Left lung (tissue), 10 donors: ENCODE measurements around the gene SPI1. TPM values are rescaled to one million over a fixed set of nuclear protein-coding genes. Genes with fewer than 3 reads are reported as not detected.

ENCODE experiments used
- ATAC-seq: fragments of 200-7000 bp; cut with Tn5 transposase; one replicate; pipeline ENCODE4 v1.9.1; 2020; ENCODE audit warnings: moderate library complexity
- DNase-seq, 4 donors: peaks; one replicate each; pipeline ENCODE4 v3.0.0-alpha.2; 2013 to 2020
- H3K27ac ChIP-seq, 2 donors: fragments of 200-600 bp; sonication (generic) in 1 of 2; one replicate each; pipeline versions ENCODE4 v1.5.0 to v1.8.0; 2020 to 2021
- H3K27me3 ChIP-seq, 2 donors: fragments of 200-600 bp; sonication (generic) in 1 of 2; one replicate each; pipeline versions ENCODE4 v1.5.0 to v1.8.0; 2020 to 2021
- H3K36me3 ChIP-seq, 2 donors: fragments of 200-600 bp; sonication (generic) in 1 of 2; one replicate each; pipeline versions ENCODE4 v1.5.0 to v1.8.0; 2020 to 2021
- H3K4me1 ChIP-seq, 2 donors: fragments of 200-600 bp; one replicate each; pipeline ENCODE4 v1.8.0; 2021
- H3K4me3 ChIP-seq, 2 donors: fragments of 200-600 bp; sonication (generic) in 1 of 2; one replicate each; pipeline versions ENCODE4 v1.5.0 to v1.8.0; 2020 to 2021; ENCODE audit warnings: mild to moderate bottlenecking in 1 of 2
- H3K9me3 ChIP-seq, 2 donors: fragments of 200-600 bp; sonication (generic) in 1 of 2; one replicate each; pipeline versions ENCODE4 v1.5.0 to v1.8.0; 2020 to 2021
- intact Hi-C, 2 donors: fragments of 100-400 bp; cut with DNase I; formaldehyde crosslinking; loops; one replicate each; pipeline versions ENCODE4 v1.11.2 to v1.14.2; 2022
- polyA plus RNA-seq, 6 donors: library from polyadenylated mRNA; unstranded; fragments of 120-200 nt; gene quantifications; one replicate each; pipeline ENCODE4 v1.2.1, GENCODE V29; 2013; ENCODE audit not compliant: insufficient read length in 6 of 6
- total RNA-seq, 2 donors: library from RNA; stranded (reverse); fragmentation: NEBNext Ultra II Directional; extraction: Animal tissue kit (Norgen Biotek cat#: 25700); gene quantifications; one replicate each; pipeline ENCODE4 v1.2.1, GENCODE V29; 2021
- TF ChIP-seq, protein P1 (sequence below), 2 donors: fragments of 200-600 bp; sonication (generic) in 1 of 2; IDR thresholded peaks; one replicate each; pipeline versions ENCODE4 v1.5.0 to v1.8.0; 2021; ENCODE audit warnings: antibody characterized with exemption in 2 of 2
- donor health status: DM: no; HTN: yes; CAD: no.
- donor health status: DM: no; HTN: no; CAD: no.

Gene SPI1
- total and polyA plus RNA-seq, 8 donors = 4.9 to 194 (median 6.2) TPM

DNA sequence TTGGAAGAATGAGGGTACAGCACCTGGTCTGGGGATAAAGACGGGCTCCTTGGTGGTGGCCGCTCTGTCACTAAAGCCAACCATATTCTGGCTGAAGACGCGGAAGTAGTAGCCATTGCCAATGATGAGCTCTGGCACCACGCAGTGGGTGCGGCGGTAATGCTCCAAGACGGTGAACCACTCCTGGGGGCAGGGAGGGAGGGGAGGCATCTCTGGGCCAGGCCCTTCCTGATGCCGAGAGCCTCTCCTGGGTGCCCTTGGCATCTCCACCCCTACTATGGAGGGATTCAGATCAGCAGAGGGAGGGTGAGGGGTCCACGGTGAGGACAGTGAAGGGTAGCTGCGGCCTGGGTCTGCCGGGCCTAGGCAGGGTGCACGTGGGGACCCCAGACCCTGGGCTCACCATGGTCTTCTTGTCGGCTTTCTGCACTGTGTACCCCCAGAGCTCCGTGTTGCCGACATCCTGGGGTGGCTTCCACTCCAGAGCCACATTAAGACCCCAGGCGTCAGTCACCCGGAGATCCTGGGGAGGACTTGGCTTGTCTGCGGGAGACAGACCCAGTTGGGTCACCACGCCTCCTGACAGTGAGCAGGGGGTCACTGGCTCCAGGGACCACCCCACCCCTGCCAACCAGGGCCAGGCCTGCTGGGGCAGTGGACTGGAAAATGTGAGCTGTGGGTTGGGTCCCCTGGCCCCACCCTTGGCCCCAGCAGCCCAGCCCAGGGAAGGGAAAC lies 45.4 kb downstream of the SPI1 start:
- no peak overlapping the region for H3K4me3 ChIP-seq
- no peaks in the 10 kb centered on the region for H3K27me3 ChIP-seq
- H3K4me1 ChIP-seq = peaks cover 0 to 5% of the 10 kb centered on the region in 2 donors
- DNase-seq (no peak), ATAC-seq (no peak)
- H3K27ac ChIP-seq = no peak overlapping the region
- TF ChIP-seq, protein P1, sequence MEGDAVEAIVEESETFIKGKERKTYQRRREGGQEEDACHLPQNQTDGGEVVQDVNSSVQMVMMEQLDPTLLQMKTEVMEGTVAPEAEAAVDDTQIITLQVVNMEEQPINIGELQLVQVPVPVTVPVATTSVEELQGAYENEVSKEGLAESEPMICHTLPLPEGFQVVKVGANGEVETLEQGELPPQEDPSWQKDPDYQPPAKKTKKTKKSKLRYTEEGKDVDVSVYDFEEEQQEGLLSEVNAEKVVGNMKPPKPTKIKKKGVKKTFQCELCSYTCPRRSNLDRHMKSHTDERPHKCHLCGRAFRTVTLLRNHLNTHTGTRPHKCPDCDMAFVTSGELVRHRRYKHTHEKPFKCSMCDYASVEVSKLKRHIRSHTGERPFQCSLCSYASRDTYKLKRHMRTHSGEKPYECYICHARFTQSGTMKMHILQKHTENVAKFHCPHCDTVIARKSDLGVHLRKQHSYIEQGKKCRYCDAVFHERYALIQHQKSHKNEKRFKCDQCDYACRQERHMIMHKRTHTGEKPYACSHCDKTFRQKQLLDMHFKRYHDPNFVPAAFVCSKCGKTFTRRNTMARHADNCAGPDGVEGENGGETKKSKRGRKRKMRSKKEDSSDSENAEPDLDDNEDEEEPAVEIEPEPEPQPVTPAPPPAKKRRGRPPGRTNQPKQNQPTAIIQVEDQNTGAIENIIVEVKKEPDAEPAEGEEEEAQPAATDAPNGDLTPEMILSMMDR (IDR thresholded peaks at IDR 0.05) = no peak
- peaks cover 0 to 17% of the 10 kb centered on the region in 2 donors for H3K36me3 ChIP-seq
- intact Hi-C loops = no loop called here
- H3K9me3 ChIP-seq = no peaks in the 10 kb centered on the region

DNA sequence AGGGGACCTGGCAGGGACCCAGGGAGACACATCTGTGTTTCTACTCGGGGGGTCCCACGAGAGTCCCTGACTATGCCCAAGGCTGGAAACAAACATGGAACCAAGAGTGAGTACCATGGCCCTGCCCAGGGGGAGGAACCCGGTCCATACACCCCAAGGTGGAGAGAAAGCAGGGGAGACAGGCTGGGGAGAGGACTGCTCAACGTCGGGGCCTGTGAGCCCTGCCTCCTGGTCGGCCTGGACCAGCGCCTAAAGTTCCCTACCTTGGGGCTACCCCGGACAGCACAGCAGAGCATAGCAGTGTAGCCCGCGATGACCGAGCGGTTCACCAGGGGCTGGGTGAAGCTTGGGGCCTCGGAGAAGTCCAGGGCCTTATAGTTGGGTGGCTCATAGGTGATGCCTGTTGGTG lies 46.0 kb downstream of the SPI1 start:
- TF ChIP-seq, protein P1 (IDR thresholded peaks at IDR 0.05) = no peak
- Histone ChIP-seq H3K4me3 (no peak overlapping the region), H3K9me3 (no peaks in the 10 kb centered on the region), H3K4me1 (peaks cover 0 to 5% of the 10 kb centered on the region in 2 donors), H3K36me3 (peaks cover 0 to 15% of the 10 kb centered on the region in 2 donors), H3K27me3 (no peaks in the 10 kb centered on the region), H3K27ac (no peak overlapping the region)
- no peak for DNase-seq
- no peak for ATAC-seq
- intact Hi-C loops = no loop called here

DNA sequence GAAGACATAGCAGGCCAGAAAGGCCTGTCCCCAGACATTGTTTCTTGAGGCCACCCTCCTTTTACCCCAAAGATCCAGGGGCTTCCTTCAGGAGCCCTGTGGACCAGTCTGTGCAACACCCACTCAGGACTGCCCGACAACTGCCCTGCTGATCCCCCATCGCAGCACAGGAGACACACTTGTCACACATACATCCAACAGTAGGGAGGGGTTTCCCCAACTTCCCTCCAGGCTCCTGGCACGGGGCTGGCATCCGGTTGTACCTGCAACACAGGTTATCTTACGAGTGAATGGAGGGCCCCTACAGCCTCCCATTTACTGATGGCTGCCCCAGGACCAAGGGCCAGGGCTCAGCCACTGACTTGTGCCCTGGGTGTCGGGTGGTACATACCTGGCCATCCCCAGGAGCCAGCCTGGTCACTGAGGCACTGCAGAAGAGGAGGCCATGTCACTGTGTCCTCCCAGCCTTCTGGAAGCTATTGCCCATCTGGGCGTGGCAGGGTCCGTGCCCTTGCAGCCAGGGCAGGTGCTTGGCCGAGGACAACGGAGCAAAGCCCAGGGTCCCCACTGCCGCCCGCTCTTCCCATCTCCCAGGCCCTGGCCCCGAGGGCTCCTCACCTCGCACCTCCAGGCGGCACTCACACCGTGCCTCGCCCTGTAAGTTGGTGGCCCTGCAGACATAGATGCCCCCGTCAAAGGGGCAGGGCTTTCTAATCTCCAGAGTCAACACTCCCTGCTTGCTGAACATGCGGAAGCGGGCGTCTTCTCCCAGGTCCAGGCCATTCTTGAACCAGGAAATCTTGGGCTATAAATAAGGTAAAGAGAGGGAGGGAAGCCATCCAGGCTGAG lies 46.7 kb downstream of the SPI1 start:
- no peak overlapping the region for H3K4me3 ChIP-seq
- H3K9me3 ChIP-seq = no peaks in the 10 kb centered on the region
- H3K27ac ChIP-seq = no peak overlapping the region
- ATAC-seq = no peak
- peaks cover 0 to 5% of the 10 kb centered on the region in 2 donors for H3K4me1 ChIP-seq
- H3K27me3 ChIP-seq = no peaks in the 10 kb centered on the region
- TF ChIP-seq, protein P1 (IDR thresholded peaks at IDR 0.05) = no peak
- DNase-seq = no peak
- intact Hi-C loops = no loop called here
- peaks cover 0 to 15% of the 10 kb centered on the region in 2 donors for H3K36me3 ChIP-seq

GRCh38 chr11:47329987-47330931 lies 48.1 kb downstream of the SPI1 start:
- ATAC-seq (no peak), DNase-seq (no peak)
- TF ChIP-seq, protein P1 (IDR thresholded peaks at IDR 0.05) = no peak
- peaks cover 0 to 12% of the 10 kb centered on the region in 2 donors for H3K36me3 ChIP-seq
- intact Hi-C loops = no loop called here
- H3K27me3 ChIP-seq = no peaks in the 10 kb centered on the region
- no peak overlapping the region for H3K4me3 ChIP-seq
- H3K4me1 ChIP-seq = peaks cover 0 to 5% of the 10 kb centered on the region in 2 donors
- no peak overlapping the region for H3K27ac ChIP-seq
- H3K9me3 ChIP-seq = no peaks in the 10 kb centered on the region
